WTC11 (cell line): Measurements from ENCODE around the gene SGIP1. TPM values are rescaled to one million over a fixed set of nuclear protein-coding genes. Genes with fewer than 3 reads are reported as not detected.

ENCODE experiments used
- ATAC-seq: fragments of 200-7000 bp; cut with Tn5 transposase; 2 replicates; pipeline ENCODE4 v1.10.0; 2021; ENCODE audit warnings: mild to moderate bottlenecking, moderate library complexity
- CTCF ChIA-PET: fragments of 300-600 bp; sonication (Branson Sonifier 250); formaldehyde crosslinking; loops from one replicate; lab custom pipeline; 2021; ENCODE audit warnings: antibody characterized with exemption; lab: Charles Lee
- POLR2A ChIA-PET: fragments of 350-600 bp; sonication (Branson Sonifier 250); formaldehyde crosslinking; loops from one replicate; lab custom pipeline; 2021; ENCODE audit warnings: antibody characterized with exemption; lab: Charles Lee
- DNase-seq: peaks from one replicate; pipeline ENCODE4 v3.0.0; 2021; ENCODE audit warnings: low spot score
- H3K27ac Mint-ChIP-seq: 2 replicates; pipeline ENCODE4 v1.8.0; 2021; ENCODE audit warnings: mixed read lengths
- H3K27me3 Mint-ChIP-seq: 2 replicates; pipeline ENCODE4 v1.8.0; 2021; ENCODE audit warnings: low read depth, mild to moderate bottlenecking, moderate library complexity, mixed read lengths
- H3K36me3 Mint-ChIP-seq: 2 replicates; pipeline ENCODE4 v1.8.0; 2021; ENCODE audit warnings: mixed read lengths
- H3K4me1 Mint-ChIP-seq: 2 replicates; pipeline ENCODE4 v1.8.0; 2022; ENCODE audit warnings: mixed read lengths
- H3K4me3 Mint-ChIP-seq: 2 replicates; pipeline ENCODE4 v1.8.0; 2021; ENCODE audit warnings: mild to moderate bottlenecking, moderate library complexity, mixed read lengths
- H3K9me3 Mint-ChIP-seq: 2 replicates; pipeline ENCODE4 v1.8.0; 2021; ENCODE audit warnings: mixed read lengths
- ATF2 ChIP-seq: sonication (generic); formaldehyde crosslinking; IDR thresholded peaks from 2 replicates; pipeline ENCODE4 v1.8.1; 2022; ENCODE audit warnings: low read depth, missing genetic modification reagents, borderline replicate concordance
- ATF6 ChIP-seq: sonication (generic); formaldehyde crosslinking; IDR thresholded peaks from 2 replicates; pipeline ENCODE4 v1.8.1; 2023; ENCODE audit warnings: mild to moderate bottlenecking, missing genetic modification reagents
- CDX4 ChIP-seq: fragments of 250-450 bp; sonication (Bioruptor Pico); IDR thresholded peaks from 2 replicates; pipeline ENCODE4 v1.9.0; 2021; ENCODE audit warnings: moderate library complexity, mild to moderate bottlenecking, inconsistent platforms, borderline replicate concordance
- CTCF ChIP-seq: fragments of 200-600 bp; IDR thresholded peaks from 2 replicates; pipeline ENCODE4 v1.8.0; 2022; ENCODE audit warnings: antibody characterized with exemption
- E2F1 ChIP-seq: sonication (generic); formaldehyde crosslinking; IDR thresholded peaks from 2 replicates; pipeline ENCODE4 v1.8.0; 2022; ENCODE audit warnings: mild to moderate bottlenecking, missing genetic modification reagents
- E2F5 ChIP-seq: sonication (generic); formaldehyde crosslinking; IDR thresholded peaks from 2 replicates; pipeline ENCODE4 v1.8.1; 2022; ENCODE audit warnings: mild to moderate bottlenecking, moderate library complexity, missing genetic modification reagents
- HMGXB4 ChIP-seq: sonication (generic); formaldehyde crosslinking; IDR thresholded peaks from 2 replicates; pipeline ENCODE4 v1.8.1; 2023; ENCODE audit warnings: mild to moderate bottlenecking, moderate library complexity, missing genetic modification reagents
- KAT7 ChIP-seq: sonication (generic); formaldehyde crosslinking; IDR thresholded peaks from 2 replicates; pipeline ENCODE4 v1.8.1; 2023; ENCODE audit warnings: missing genetic modification reagents, mild to moderate bottlenecking, borderline replicate concordance
- MLX ChIP-seq: sonication (generic); formaldehyde crosslinking; IDR thresholded peaks from 2 replicates; pipeline ENCODE4 v1.8.1; 2023; ENCODE audit warnings: mild to moderate bottlenecking, missing genetic modification reagents, moderate library complexity
- NFATC4 ChIP-seq: fragments of 250-450 bp; sonication (Bioruptor Pico); IDR thresholded peaks from 2 replicates; pipeline ENCODE4 v1.9.0; 2021; ENCODE audit warnings: mild to moderate bottlenecking
- RORB ChIP-seq: fragments of 250-450 bp; sonication (Bioruptor Pico); IDR thresholded peaks from 2 replicates; pipeline ENCODE4 v1.9.0; 2021; ENCODE audit warnings: mild to moderate bottlenecking
- USF2 ChIP-seq: sonication (generic); formaldehyde crosslinking; IDR thresholded peaks from 2 replicates; pipeline ENCODE4 v1.8.1; 2023; ENCODE audit warnings: mild to moderate bottlenecking, missing genetic modification reagents, moderate library complexity
- ZBTB43 ChIP-seq: sonication (generic); formaldehyde crosslinking; IDR thresholded peaks from 2 replicates; pipeline ENCODE4 v1.8.1; 2023; ENCODE audit warnings: mild to moderate bottlenecking, missing genetic modification reagents
- ZNF138 ChIP-seq: sonication (generic); formaldehyde crosslinking; conservative IDR thresholded peaks from 2 replicates; pipeline ENCODE4 v1.8.1; 2022; ENCODE audit warnings: mild to moderate bottlenecking, moderate library complexity, missing genetic modification reagents
- total RNA-seq: library from RNA; stranded (reverse); gene quantifications from 3 replicates; pipeline ENCODE4 v1.2.3, GENCODE V29; 2021

SGIP1 gene
- total RNA-seq, 1 experiment from 2014 or later: 3.9 TPM

GRCh38 chr1:66563094-66563800 lies 29.3 kb downstream of the SGIP1 start:
- ATAC-seq: peak; percentile 67
- TF ChIP-seq ATF2 (CRISPR knock-in tag) (no peak), NFATC4 (no peak), CDX4 (CRISPR knock-in tag) (no peak), KAT7 (CRISPR knock-in tag) (no peak), HMGXB4 (no peak), RORB (CRISPR knock-in tag) (no peak), ATF6 (CRISPR knock-in tag) (no peak)
- ChIA-PET POLR2A (no interaction called here), CTCF (no interaction called here)
- DNase-seq: no peak
- peaks cover 24% of the 10 kb centered on the region for H3K4me1 Mint-ChIP-seq
- H3K27me3 Mint-ChIP-seq: no peaks in the 10 kb centered on the region
- no peak overlapping the region for H3K4me3 Mint-ChIP-seq
- no peaks in the 10 kb centered on the region for H3K36me3 Mint-ChIP-seq
- peak overlapping the region; percentile 25; the same call in 1 of the 2 replicates for H3K27ac Mint-ChIP-seq
- H3K9me3 Mint-ChIP-seq: peaks cover 6% of the 10 kb centered on the region; the same call in 1 of the 2 replicates

- POLR2A ChIA-PET: no interaction called here
- H3K27ac Mint-ChIP-seq: no peak overlapping the region; the same call in 1 of the 2 replicates
- no peaks in the 10 kb centered on the region for H3K27me3 Mint-ChIP-seq
- peaks cover 6% of the 10 kb centered on the region; the same call in 1 of the 2 replicates for H3K9me3 Mint-ChIP-seq
- H3K4me3 Mint-ChIP-seq: no peak overlapping the region
- peaks cover 24% of the 10 kb centered on the region for H3K4me1 Mint-ChIP-seq
- no peak for TF ChIP-seq CTCF
- ATAC-seq (no peak; the same call in 1 of the 2 replicates), DNase-seq (no peak)
- H3K36me3 Mint-ChIP-seq: no peaks in the 10 kb centered on the region
- CTCF ChIA-PET: no interaction called here
Measured at GRCh38 chr1:66563941-66564630, 30.1 kb downstream of the SGIP1 start.

GRCh38 chr1:66570196-66570595 lies 36.2 kb downstream of the SGIP1 start:
- Mint-ChIP-seq H3K27ac (no peak overlapping the region), H3K4me3 (no peak overlapping the region), H3K9me3 (peaks cover 6% of the 10 kb centered on the region; the same call in 1 of the 2 replicates), H3K27me3 (no peaks in the 10 kb centered on the region), H3K4me1 (no peaks in the 10 kb centered on the region; the same call in 1 of the 2 replicates), H3K36me3 (no peaks in the 10 kb centered on the region)
- CTCF ChIA-PET: no interaction called here
- POLR2A ChIA-PET: no interaction called here
- ATAC-seq (no peak), DNase-seq (no peak)
- TF ChIP-seq E2F1 (CRISPR knock-in tag) (no peak), MLX (CRISPR knock-in tag) (no peak), ZBTB43 (CRISPR knock-in tag) (no peak), ZNF138 (CRISPR knock-in tag) (no peak), E2F5 (CRISPR knock-in tag) (no peak), RORB (CRISPR knock-in tag) (no peak), USF2 (no peak)
